ENCODE measurements around the gene TMPRSS2.

Gene TMPRSS2

DNA sequence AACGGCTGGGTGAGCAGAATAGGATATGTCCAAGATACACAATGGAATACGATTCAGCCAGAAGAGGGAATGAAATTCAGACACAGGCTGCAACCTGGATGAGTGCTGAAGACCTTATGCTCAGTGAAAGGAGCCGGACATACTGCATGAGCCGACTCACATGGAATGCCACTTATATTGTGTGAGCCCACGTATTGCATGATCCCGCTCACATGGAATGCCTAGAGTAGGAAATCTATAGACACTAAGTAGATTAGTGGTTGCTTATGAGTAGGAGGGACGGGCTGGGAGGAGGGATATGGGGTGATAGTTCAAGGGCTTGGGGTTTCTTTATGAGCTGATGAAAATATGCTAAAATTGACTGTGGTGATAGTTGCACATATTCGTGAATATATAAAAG lies 26.8 kb downstream of the TMPRSS2 start:
- no peak for DNase-seq (ENCODE audit: low read depth)

DNA sequence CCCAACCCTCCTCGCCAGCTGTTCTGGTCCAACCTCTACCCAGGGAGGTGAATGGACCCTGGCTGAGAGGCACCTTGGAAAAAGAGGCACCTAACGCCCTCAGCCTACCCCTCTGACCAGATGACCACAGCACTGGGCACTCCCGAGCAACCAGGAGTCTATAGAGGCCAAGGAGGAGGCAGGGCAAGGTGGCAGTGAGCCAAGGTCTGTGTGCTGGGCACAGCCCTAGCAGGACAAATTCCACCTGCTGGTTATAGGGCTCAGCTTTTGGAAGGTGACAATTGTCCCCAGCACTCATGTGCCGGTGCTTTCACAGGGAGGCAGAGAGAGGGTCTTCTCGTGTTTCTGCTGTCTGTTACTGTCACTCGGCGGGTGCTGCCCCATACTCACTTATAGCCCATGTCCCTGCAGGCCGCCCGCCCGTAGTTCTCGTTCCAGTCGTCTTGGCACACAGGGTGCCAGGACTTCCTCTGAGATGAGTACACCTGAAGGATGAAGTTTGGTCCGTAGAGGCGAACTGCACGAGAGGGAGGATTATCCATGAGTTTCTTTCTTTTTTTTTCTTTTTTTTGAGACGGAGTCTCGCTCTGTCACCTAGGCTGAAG lies 27.8 kb downstream of the TMPRSS2 start:
- DNase-seq (ENCODE audit: low read depth), result no peak

DNA sequence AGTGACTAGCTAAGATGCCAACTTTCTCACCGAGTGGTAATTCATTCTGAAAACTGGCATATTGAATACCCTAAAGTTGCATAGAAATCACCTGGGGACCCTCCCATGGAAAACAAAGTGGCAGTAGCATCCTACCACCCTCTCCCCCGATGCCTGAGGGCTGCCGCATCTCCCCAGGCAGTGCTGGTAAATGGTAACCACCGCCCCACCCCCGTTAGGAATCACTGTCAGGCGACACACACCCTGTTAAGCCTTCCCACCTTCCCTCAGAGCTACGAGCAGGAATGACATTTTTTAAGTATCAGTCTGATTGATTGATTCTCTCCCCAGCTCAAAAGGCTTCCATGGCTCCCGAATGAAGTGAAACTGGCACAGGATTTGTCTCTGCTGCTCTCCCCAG lies 28.3 kb downstream of the TMPRSS2 start:
- no peak for DNase-seq (ENCODE audit: low read depth)

DNA sequence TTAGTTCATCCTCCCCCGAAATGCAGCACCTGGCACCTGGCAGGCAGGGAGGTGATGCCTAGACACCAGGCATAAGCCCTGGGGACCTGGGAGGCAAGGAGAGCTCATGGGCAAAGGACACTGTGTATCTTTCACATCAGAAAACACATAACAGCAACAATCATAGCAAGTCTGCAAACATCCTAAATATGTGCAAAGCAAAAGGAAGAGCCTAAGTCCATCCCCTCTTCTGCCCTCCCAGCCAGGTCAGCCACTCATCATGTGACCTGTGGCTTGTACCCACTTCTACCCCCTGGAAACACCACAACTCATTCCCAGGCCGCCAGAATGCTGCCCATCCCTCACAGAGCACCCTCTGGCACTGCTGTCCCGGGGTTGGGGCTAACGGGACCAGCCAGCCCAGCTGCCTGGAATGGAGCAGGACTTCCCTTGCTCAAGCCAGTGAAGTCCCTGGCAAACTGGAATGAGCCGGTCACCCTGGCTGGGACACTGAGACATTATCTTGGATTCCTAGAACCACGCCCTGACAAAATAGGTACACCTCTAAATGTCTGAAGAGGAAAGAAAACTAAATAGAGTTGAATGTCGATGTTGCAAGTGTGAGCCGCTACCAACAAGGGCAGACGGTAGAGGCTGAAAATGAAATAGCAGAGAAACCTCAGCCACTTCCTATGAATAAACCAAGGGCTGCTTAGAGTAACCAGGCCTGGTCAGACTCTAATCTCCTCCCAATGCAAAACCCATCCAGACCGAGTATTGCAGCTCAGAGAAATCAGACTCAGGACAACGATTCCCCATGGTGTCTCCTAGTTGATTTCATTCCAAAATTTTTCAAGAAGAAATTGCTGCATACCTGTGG lies 29.4 kb downstream of the TMPRSS2 start:
- DNase-seq (ENCODE audit: low read depth), result no peak

DNA sequence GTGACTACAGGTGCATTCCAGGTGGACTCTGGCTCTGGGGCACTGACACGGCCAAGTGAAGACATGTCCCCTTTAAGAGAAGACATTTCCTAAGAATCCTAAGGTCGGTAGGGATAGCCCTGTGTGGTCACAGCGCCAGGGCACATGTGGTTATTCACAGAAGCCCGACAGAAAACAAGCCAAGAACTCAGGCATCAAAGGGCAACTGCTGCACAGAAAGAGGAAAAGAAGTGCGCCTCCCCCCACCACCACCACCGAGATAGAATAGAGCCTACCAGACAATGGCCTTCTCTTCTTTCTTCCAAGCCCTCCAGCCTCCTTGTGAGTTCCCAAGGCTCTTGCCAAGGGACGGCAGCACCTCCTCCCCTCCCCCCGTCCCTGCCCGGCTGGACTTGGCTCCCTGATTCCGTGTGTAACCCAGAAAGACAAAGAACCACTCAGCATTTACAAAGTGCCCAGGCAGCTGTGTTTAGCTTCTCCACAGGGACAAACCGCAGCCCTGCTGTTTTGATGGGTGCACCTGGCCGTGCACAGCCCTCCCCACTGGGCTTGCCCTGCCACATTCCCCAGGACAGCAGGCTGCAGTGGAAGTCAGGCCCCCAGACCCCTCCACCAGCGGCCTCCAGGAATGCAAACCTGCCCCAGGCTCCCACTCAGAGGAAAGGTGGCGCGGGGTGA lies 30.2 kb downstream of the TMPRSS2 start:
- DNase-seq (ENCODE audit: low read depth), result no peak

DNA sequence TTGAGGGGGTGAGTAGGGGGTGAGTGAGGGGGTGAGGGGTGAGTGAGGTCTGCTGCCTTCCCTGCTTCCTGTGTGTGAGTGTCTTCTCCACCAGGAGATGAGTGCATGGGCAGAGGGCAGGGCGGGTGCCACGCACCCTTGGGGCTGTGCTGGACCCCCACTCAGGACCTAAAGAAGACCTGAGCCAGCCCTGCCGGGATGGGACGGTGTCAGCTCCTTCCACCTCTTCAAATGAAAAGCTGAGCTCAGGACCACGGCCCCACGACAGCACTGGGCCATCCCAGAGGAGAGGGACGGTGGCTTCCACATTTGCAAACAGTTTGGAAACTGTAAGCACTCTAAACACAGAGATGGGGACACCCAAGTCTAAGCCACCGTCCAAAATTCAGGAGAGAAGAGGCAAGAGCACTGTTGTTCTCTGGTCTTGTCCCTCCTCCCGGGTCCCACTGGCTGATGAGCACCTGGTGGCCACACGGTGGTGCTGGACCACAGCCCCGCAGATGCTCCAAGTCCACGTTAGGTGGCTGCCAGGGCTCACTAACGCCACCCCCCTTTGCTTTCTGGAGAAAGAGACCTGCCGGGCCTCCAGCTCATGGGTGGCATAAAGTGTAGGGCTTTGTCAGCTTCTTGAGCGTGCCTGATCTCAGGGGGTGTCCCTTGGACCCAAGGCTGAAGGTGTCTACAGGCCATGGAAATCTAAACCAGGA lies 32.1 kb downstream of the TMPRSS2 start:
- DNase-seq (ENCODE audit: low read depth), result no peak

DNA sequence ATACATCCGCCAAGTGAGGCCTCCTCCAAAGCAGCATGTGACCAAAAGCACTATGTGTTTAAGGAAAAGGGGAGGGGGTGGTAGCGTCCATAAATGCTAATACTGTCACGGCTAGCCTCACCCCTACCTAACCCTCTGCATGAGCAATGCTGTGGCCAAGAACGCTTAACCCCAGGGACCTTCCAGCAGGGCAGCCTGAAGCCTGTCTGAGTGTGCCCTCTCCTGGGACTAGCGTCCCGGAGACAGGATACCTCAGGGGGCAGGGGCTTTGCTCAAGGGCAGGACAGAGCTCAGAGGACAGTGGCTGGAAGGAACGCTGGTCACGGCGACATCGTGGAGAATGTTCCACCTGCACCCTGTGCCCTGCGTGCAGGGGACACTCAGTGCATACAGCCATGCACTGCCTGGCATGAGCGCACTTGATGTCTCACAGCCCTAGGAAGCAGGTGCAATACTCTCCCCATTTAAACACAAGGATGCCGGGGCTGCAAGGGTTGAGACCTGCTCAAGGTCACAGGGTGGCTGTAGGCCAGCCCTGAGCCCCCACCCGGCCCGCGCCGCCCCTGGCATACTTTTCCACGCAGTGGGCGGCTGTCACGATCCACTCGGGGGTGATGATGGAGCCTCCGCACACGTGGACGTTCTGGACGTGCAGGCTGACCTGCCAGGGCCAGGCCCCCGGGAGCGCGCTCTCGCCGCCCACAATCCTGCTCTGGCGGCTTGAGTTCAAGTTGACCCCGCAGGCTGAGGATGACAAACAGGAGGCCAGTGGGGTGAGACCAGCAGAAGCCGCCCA lies 35.0 kb downstream of the TMPRSS2 start:
- no peak for DNase-seq (ENCODE audit: low read depth)

DNA sequence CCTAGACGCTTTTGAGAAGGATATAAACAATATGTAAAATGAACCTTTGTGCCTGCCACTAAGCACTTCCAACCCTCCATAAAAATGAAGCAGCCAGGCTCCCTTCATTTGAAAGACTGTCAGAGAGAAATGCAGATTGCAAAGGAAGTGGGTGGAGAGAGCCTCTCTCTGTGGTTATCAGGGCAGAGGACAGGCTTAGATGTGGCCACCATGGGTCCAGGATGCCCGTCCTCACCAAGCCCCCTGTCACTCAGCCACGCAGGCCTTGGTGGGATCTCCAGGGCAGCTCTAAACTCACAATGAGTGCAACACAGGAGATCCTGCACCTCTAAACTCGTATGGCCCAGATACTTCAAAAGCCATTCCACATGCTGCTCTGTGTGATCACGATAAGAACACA lies 37.9 kb downstream of the TMPRSS2 start:
- no peak for DNase-seq (ENCODE audit: low read depth)

DNA sequence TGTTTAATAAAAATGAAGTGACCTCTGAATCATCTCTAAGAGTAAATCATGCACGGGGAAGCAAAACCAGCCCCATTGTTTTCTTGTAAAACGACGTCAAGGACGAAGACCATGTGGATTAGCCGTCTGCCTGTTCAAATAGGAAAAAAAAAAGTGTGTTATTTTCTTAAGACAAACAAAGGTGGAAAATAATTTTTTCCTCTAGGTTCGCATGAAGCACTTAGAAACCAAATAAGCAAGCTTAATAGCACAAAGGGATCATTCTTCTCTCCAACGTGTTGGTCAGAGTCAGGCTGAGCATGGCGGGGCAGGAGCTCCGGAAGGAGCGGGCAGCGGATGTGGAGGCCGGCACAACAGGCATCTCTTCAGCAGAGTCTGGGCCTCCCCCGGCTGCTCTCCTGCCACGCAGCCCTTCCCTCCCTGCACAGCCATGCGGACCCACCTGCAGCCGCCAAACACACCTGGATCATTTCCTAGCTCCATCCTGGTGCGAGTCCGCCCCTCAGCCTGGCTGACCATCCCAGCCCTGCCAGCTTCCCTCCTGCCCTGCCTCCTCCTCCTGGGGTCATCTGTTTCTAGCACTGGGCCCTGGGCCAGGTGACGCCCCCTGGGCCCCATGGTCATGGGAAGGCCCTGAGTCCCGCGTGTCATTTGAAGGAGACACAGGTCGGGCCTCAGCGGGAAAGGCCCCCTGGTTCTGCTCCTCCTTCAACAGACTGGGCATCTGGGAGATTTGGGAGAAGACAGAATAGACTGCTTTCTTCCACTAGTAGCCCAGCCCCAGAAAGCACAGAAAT lies 41.7 kb downstream of the TMPRSS2 start:
- no peak for DNase-seq (ENCODE audit: low read depth)

DNA sequence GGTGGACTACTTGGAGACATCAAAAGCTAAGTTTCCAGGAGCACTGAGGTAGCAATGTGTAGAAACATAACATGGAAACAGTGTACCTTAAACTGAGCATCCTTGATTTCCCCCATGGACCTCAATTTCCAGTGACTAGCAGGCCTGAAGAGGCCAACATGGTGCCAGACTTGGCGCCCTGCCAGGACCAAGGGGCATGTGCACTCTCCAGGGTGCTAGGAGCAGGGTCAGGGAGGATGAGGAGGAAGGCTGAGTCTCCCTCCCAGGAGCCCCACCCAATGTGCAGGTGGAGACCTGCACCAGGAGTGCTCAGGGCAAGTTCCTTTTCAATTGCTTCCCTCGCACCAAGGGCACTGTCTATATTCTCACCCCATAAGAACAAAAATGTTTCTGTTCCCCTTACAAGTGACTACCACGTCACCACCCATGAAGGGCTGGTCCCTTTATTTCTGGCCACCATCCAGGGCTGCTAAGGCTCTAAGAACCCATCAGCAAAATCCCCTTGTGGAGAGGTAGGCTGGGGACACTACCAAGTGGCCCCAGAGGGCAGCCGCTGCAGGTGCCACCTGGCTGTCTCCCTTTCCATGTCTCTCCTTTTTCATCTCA lies 42.7 kb downstream of the TMPRSS2 start:
- DNase-seq (ENCODE audit: low read depth), result no peak

DNA sequence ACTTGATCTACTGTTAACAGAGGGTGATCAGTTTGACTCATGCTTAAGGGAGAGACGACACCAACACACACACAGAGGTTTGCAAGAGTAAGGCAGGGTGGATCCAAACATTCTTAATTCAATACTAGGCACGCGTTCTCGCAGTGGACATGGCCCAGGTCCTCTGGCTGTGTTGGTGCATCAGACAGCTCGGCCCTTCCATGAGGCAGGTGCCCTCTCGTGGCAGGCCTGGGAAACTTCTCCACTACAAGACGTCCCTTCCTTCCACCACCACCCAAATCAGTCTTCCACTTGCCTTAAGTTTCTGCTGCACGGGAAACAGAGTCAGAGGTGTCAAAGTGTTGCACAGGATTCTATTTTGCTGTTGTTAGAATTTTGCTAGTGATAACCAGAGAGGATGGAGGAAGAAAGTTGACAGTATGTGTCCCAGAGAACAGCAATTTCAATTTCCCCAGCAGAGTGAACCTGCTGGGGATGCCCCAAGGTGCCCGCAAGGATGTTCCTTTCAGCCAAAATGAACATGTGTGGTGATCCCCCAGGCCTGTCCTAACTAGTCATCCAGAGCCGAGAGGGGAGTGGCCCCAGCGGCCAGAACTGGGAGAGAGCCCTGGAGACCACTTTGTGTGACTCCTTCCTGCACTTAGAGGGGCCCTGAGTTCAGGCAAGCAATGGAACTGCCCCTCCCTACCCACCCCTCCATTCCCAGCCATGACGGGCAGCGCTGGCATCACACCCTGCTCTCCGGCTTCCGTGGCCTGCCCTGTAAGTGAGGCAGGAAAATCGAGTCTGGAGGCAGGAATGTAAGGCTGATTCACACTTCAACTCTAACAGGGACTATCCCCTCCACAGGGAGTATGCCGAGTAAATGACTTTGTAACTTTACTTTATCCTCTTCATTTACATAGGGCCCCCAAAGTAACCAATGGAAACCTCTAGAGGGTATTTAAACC lies 47.1 kb downstream of the TMPRSS2 start:
- peak; percentile 17 for DNase-seq (ENCODE audit: low read depth)

DNA sequence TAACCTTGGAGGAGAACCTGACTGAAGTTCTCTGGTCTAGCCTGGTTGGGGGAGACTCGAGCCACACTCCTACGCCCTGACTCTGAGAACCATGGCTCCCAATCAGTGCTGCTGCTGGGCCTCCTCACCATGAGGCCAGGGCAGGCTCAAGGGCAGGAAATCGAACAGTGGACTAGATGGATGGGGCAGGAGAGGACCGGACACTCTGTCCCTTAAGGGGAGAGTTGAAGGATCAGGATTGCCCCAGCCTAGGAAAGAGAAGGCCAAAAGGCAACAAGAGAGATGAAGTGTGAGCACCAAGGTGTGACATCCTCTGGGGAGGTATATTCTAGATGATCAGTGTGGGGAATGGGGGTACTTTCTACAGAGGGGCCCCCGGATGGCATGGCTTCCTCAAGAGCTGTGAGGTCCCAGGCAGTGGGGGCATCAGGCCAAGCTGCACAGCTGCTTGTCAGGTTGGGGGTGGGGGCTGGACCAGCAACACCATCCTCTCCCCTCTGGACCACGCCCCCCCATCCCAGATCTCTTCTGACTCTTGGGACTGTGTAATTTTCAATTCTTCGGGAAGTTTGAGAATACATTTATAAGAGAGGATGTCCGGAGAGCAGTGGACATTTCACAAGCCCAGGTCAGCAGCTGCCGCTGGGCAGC lies 47.9 kb downstream of the TMPRSS2 start:
- DNase-seq (ENCODE audit: low read depth), result no peak

DNA sequence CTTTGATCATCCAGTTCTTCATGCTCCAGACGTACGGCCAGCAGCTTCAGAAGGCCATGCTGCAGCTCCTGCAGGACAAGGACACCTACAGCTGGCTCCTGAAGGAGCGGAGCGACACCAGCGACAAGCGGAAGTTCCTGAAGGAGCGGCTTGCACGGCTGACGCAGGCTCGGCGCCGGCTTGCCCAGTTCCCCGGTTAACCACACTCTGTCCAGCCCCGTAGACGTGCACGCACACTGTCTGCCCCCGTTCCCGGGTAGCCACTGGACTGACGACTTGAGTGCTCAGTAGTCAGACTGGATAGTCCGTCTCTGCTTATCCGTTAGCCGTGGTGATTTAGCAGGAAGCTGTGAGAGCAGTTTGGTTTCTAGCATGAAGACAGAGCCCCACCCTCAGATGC lies 49.4 kb downstream of the TMPRSS2 start:
- DNase-seq (ENCODE audit: low read depth), result no peak

DNA sequence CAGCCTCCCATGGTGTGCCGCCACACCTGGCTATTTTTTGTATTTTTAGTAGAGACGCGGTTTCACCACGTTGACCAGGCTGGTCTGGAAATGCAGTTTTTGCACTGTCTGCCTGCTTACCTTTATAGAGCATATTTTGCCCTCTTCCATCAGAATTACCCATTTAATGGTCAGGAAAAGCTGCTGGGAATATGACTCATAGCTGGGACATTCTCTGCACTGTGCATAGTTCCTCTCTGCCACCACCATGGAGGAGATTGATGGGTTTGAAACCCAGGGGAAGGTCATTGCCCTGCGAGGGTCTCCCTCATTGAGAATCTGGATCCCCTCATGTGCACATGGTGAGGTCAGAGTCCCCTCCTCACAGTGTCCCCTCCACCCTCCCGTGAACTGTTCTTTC lies 49.8 kb downstream of the TMPRSS2 start:
- no peak for DNase-seq (ENCODE audit: low read depth)

DNA sequence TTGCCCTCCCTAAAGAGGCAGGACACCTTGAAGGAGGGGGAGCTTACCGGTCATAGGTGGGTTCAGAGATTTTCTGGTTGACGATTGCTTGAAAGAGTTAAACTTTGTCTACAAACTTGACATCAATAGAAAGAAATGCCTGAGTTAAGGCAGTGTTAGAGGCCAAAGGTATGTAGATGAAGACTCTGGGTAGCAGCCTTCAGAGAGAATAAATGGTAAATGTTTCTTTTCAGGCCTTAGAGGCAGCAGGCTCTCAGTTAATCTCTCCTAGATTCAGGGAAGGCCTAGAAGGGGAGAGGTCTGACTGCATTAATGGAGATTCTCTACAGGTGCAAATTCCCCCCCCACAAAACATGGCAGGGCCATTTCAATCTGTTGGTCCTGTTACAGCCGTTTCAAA lies 54.2 kb downstream of the TMPRSS2 start:
- DNase-seq (ENCODE audit: low read depth), result no peak

DNA sequence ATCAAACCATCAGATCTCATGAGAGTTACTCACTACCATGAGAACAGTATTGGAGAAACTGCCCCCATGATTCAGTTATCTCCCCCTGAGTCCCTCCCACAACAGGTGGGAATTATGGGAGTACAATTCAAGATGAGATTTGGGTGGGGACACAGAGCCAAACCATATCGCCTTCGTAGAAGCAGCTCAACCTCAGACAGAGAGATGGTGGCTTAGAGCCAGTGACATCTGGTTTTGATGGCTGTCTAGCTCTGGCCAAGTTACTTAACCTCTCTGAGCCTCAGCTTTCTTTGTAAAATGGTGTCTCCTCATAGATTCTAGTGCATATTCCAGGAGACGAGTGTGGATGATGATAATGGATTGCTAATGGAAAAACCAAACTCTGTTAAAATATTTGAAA lies 54.8 kb downstream of the TMPRSS2 start:
- DNase-seq (ENCODE audit: low read depth), result no peak

DNA sequence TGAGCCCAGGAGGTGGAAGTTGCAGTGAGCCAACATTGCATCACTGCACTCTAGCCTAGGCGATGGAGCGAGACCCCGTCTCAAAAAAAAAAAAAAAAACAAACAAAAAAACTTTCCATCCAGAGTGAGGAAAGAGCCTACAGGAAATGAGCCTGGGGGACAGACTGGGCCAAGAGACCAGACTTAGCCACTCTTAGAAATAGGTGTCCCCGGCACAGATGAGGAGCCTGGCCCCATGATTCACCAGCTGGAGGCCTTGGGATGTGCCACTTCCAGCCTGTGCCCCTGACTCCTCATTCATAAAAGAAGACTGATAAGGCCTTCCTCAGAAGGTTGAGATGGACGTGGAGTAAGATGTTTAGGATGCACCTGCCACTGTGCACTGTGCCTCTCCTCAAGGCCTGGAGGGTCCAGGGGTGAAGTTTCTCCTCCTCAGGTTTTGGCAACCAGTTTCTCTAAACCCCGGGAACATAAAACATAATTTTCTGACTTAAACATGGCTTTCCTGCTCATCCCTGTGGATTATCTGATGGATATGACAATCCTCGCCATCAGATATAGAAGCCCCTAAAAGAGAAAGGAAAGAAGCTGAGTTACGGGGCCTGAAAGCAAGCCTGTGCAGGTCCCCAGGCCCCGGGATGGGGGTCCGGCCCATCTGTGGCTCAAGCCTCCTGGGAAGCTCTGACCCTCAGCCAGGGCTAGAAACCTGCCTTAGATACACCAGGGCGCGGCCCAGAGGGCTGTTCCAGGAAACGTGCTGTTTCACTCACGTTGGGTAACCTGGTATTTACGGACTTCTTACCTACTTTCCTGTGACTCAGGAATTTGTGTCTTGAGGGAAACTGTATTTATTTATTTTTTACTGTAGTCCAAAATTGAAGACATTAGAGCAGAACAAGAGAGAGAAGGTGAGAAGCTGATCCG lies 55.9 kb downstream of the TMPRSS2 start:
- DNase-seq (ENCODE audit: low read depth), result no peak

DNA sequence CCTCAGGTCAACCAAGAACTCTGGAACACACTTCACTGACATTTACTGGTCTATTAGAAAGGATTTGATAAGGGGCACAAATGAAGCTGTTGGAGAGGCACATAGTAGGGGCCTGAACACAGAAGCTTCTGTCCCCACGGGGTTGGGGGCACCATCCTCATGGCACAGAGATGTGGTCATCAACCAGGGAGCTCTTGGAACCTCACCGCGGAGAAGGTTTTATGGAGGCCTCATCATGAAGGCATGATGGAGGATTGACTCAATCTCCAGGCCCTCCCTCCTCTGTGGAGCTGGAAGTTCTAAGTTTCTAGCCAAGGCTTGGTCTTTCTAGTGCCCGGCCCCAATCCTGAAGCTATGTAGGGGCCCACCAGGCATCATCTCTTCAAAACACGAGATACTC lies 58.3 kb downstream of the TMPRSS2 start:
- no peak for DNase-seq (ENCODE audit: low read depth)
